OCI-LY3 (cell line): ENCODE results near the gene NOD2.

Source experiments
- CTCF ChIP-seq: fragments of 200-600, 300-600 bp; sonication (generic); IDR thresholded peaks from 2 replicates; pipeline ENCODE4 v1.5.1; 2014; ENCODE audit warnings: antibody characterized with exemption, low read length, low read depth
- EZH2phosphoT487 ChIP-seq: fragments of 200-600 bp; shearing (Covaris generic); IDR thresholded peaks from 2 replicates; pipeline ENCODE4 v1.6.1; 2018; ENCODE audit warnings: antibody characterized with exemption, mixed run types, low read depth

GRCh38 chr16:50685462-50686063, 7.8 kb upstream of the NOD2 start:
- no peak for TF ChIP-seq CTCF
- no peak for TF ChIP-seq EZH2phosphoT487
